ENCODE data around the gene ZBTB16.

Gene ZBTB16

GRCh38 chr11:114109206-114110090, 49.9 kb downstream of the ZBTB16 start:
- in situ Hi-C loops (cut with MboI; ENCODE audit: low sequenced_read_pairs, unreplicated experiment), result no loop called here
- no peak for TF ChIP-seq CTCF (IDR thresholded peaks at IDR 0.05; ENCODE audit: borderline replicate concordance, control extremely low read depth, extremely low read depth, insufficient read depth, missing control alignments)

GRCh38 chr11:114110123-114110522, 50.6 kb downstream of the ZBTB16 start:
- DNase-seq (ENCODE audit: low spot score), result no peak
- no peak for TF ChIP-seq CTCF (IDR thresholded peaks at IDR 0.05; ENCODE audit: borderline replicate concordance, control extremely low read depth, extremely low read depth, insufficient read depth, missing control alignments)
- in situ Hi-C loops (cut with MboI; ENCODE audit: low sequenced_read_pairs, unreplicated experiment), result no loop called here

More at GRCh38 chr11:114109206-114110090, 49.9 kb downstream of the ZBTB16 start:
- DNase-seq (ENCODE audit: low spot score), result no peak

- TF ChIP-seq CTCF (IDR thresholded peaks at IDR 0.05; ENCODE audit: borderline replicate concordance, control extremely low read depth, extremely low read depth, insufficient read depth, missing control alignments), result no peak
- in situ Hi-C loops (cut with MboI; ENCODE audit: low sequenced_read_pairs, unreplicated experiment), result no loop called here
- no peak for DNase-seq (ENCODE audit: low spot score)
Observed at GRCh38 chr11:114110952-114111947, 51.7 kb downstream of the ZBTB16 start.

- no peak for DNase-seq (ENCODE audit: low spot score)
- TF ChIP-seq CTCF (IDR thresholded peaks at IDR 0.05; ENCODE audit: borderline replicate concordance, control extremely low read depth, extremely low read depth, insufficient read depth, missing control alignments), result no peak
- in situ Hi-C loops (cut with MboI; ENCODE audit: low sequenced_read_pairs, unreplicated experiment), result no loop called here
Observed at GRCh38 chr11:114115451-114115928, 56.0 kb downstream of the ZBTB16 start.

- TF ChIP-seq CTCF (IDR thresholded peaks at IDR 0.05; ENCODE audit: borderline replicate concordance, control extremely low read depth, extremely low read depth, insufficient read depth, missing control alignments), result no peak
- no peak for DNase-seq (ENCODE audit: low spot score)
- in situ Hi-C loops (cut with MboI; ENCODE audit: low sequenced_read_pairs, unreplicated experiment), result no loop called here
Observed at GRCh38 chr11:114116357-114116756, 56.8 kb downstream of the ZBTB16 start.

- in situ Hi-C loops (cut with MboI; ENCODE audit: low sequenced_read_pairs, unreplicated experiment), result no loop called here
- no peak for DNase-seq (ENCODE audit: low spot score)
- no peak for TF ChIP-seq CTCF (IDR thresholded peaks at IDR 0.05; ENCODE audit: borderline replicate concordance, control extremely low read depth, extremely low read depth, insufficient read depth, missing control alignments)
Observed at GRCh38 chr11:114116800-114117199, 57.3 kb downstream of the ZBTB16 start.

Measured in GM13976 (cell line).